Measurements from ENCODE around the gene SLC4A7.

Gene SLC4A7

GRCh38 chr3:27323087-27323570 lies 161.1 kb downstream of the SLC4A7 start:
- DNase-seq (ENCODE audit: low spot score), result no peak

All from NAMALWA (cell line).